HG02943 (cell line): Measurements from ENCODE around the gene ZNF804A.

ENCODE experiments used
- ATAC-seq: cut with Tn5 transposase; IDR thresholded peaks from one replicate; pipeline ENCODE4 v1.9.1; 2021; ENCODE audit warnings: mild to moderate bottlenecking, low read depth, moderate library complexity; ENCODE audit not compliant: unreplicated experiment

The ZNF804A gene

DNA sequence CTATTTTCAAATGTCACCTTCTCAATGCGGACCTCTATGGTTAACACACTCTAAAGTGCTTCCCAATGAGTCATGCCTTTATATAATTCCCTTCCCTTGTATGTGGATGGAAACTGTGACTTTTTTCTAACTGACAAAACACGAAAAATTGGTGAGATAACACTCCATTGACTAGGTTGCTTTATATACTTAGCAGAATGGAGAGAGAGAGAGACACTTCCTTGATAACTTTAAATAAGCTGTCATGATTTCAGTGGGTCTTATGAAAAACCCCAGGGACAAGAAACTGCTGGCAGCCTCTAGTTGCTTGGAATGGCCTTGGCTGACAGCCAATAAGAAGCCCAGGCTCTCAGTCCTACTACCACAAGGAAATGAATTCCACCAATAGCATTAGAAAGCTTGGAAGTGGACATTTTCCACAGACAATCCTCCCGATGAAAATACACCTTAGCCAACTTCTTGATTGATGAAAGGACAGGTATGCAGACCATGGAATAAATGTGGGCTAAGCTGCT, 322.2 kb downstream of the ZNF804A start:
- no peak for ATAC-seq

DNA sequence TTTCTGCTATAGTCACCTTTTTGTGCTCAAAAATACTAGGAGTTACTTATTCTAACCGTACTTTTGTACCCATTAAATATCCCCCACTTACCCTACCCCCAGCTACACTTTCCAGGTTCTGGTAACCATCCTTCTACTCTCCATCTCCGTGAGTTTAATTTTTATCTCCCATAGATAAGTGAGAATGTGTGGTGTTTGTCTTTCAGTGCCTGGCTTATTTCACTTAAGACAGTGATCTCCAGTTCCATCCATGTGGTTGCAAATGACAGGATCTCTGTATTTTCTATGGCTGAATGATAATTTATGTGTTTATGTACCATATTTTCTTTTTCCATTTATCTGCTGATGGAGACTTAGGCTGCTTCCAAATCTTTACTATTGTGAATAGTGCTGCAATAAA, 323.3 kb downstream of the ZNF804A start:
- no peak for ATAC-seq

DNA sequence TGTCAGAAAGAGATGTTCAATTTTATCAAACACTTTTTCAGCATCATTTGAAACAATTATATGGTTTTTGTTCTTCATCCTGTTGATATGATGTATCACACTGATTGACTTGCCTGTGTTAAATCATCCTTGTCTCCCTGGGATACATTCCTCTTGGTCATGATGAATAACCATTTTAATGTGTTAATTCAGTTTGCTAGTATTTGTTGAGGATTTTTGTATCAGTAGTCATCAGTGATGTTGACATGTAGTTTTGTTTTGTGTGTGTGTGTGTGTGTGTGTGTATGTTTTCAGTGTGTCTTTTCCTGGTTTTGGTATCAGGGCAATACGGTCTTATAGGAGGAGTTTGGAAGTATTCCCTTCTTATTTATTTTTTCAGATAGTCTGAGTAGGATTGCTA, 325.4 kb downstream of the ZNF804A start:
- ATAC-seq = no peak

DNA sequence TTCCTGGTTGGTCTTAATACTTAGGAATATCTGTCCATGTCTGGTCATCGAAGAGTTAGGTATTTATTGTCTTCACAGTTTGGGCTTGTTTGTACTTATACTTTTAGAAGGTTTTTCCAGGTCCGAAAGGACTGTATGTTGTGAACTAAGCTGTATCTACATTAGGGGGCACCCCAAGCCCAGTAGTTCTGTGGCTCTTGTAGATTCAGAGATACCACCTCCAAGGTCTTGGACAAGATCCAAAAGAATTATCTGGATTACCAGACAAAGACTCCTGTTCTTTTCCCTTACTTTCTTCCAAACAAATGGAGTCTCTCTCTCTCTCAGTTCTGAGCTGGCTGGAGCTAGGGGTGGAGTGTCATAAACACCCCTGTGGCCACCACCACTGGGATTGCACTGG, 328.7 kb downstream of the ZNF804A start:
- no peak for ATAC-seq

DNA sequence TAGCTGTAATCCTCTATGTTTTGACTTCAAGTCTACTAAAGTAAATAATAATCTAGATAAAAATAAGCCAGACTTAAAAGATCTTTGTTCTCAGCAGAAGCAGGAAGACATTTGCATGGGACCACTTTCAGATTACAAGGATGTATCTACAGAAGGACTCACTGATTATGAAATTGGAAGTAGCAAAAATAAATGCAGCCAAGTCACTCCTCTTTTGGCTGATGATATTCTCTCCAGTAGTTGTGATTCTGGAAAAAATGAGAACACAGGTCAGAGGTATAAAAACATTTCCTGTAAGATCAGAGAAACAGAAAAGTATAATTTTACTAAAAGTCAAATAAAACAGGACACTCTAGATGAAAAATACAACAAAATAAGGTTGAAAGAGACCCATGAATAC, 338.4 kb downstream of the ZNF804A start:
- no peak for ATAC-seq

DNA sequence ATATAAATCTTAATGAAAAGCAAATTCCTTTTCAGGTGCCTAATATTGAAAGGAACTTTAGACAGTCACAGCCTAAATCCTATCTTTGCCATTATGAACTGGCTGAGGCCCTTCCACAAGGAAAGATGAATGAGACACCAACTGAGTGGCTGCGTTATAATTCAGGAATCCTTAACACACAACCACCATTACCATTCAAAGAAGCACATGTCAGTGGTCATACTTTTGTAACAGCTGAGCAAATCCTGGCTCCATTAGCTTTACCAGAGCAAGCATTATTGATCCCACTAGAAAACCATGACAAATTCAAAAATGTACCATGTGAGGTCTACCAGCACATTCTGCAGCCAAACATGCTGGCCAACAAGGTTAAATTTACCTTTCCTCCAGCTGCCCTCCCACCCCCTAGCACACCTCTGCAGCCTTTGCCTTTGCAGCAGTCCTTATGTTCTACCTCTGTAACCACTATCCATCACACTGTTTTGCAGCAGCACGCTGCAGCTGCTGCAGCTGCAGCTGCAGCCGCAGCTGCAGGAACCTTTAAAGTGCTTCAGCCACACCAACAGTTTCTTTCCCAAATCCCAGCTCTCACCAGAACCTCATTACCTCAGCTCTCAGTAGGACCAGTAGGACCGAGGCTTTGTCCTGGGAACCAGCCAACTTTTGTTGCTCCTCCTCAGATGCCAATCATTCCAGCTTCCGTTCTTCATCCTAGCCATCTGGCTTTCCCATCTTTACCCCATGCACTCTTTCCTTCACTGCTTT, 340.1 kb downstream of the ZNF804A start:
- ATAC-seq = no peak

DNA sequence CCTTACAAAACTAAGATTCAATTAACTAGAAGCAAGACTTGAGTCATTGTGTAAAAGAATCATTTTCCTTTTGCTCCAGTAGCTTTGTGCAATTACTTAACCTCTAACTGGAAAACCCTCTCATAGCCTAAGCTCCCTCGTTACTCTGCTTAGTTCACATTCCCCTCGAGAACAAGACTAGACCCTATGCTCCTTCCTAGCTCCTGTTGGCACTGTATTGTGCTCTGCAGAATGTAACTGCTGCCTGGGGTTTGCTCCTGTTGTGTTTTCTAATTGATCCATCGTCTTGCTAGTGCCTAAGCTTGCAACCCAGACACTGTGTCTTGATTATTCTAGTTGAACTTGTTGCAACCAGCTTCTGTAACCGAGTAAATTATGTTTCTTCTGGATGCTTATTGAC, 347.0 kb downstream of the ZNF804A start:
- no peak for ATAC-seq

DNA sequence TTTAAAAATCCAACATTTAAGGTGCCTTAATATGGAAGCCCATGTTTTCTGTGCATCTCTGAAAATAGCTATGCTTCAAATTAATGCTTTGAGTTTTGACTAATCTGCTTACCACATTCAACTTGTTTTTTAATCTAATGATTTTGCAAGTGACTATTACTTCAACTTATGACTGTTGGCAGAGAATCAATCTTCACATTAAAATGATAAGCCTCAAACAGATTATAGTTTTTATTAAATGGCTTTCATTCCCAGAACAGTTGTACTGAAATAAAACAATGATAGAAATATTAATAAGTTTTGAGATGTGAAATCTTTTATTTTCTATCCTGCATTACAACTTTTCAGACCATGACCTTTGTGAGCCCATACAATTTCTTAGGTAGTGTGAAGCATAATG, 347.5 kb downstream of the ZNF804A start:
- ATAC-seq = no peak

DNA sequence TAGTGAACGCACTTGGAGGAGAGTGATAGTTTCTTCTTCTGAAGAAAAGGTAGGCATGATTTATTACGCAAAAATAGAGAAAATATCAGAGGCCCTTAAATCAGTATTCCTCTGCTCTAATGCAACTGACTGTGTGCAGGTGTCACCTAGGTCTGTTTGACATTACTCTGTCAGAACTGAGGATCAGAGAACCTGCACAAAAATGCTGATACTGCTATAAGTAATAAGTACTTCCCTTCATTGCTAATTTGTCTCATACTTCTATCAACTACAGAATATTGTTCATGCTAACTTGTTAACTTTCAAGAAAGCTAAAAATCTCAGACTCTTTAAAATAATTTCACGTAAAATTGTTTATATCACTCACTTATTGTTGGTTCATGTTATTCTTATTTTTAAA, 358.5 kb downstream of the ZNF804A start:
- ATAC-seq = no peak

DNA sequence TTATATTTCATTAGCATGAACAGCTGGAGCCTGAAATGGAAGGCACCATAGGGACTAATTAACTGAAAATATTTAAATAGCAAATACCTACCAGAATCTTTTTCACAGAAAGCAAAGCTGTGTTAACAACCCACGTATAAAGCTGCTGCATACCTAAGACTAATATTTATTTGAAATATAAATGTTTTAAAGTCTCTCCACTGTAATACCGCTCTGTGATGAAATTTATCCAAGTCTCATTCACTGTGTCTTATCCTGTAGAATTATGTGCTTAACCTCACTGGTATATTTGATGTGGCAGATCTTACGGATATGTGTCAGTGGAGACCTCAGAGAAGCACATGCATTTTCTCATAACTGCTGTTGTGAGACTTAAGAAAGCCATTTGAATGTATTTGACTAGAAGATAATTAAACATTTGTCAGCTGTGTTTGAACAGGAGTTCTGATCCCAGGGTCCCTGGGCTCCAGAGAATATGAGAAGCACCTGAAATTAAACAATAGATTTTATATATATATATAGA, 373.3 kb downstream of the ZNF804A start:
- ATAC-seq = no peak
